ENCODE results near the gene ADTRP. TPM values are rescaled to one million over a fixed set of nuclear protein-coding genes. Genes with fewer than 3 reads are reported as not detected.

Gene ADTRP
- total and polyA plus RNA-seq, 2 donors (not counting 1 experiment from before 2014, with no cell fraction given): 0.18 to 1.2 TPM

GRCh38 chr6:11705069-11705468 lies 73.5 kb downstream of the ADTRP start:
- Mint-ChIP-seq H3K4me3 (no peak overlapping the region), H3K4me1 (no peaks in the 10 kb centered on the region), H3K27ac (no peak overlapping the region), H3K9me3 (ENCODE audit: insufficient read depth) (no peaks in the 10 kb centered on the region), H3K27me3 (no peaks in the 10 kb centered on the region)
- DNase-seq: no peak
- Histone ChIP-seq H3K79me2 (ENCODE audit: control insufficient read depth, insufficient read depth, low read length) (no peaks in the 10 kb centered on the region), H3K27me3 (replicated peaks in 1 of 4; ENCODE audit: control extremely low read depth in 1 of 4, control insufficient read depth in 3 of 4, insufficient read depth in 4 of 4, low read length in 3 of 4) (no peaks in the 10 kb centered on the region), H3K9ac (ENCODE audit: low read length) (no peak overlapping the region), H3K4me1 (ENCODE audit: control insufficient read depth in 2 of 2, insufficient read depth in 2 of 2, low read length in 2 of 2) (no peaks in the 10 kb centered on the region), H4K20me1 (ENCODE audit: control insufficient read depth, insufficient read depth, low read length, poor library complexity, severe bottlenecking) (no peaks in the 10 kb centered on the region), H2AFZ (ENCODE audit: insufficient read depth, low read depth, low read length, poor library complexity, severe bottlenecking) (no peak overlapping the region), H3K4me3 (ENCODE audit: control extremely low read depth in 1 of 5, extremely low read depth in 1 of 5, insufficient read depth in 1 of 5, low read depth in 2 of 5, low read length in 4 of 5) (no peak overlapping the region), H3K4me2 (replicated peaks; ENCODE audit: low read depth, low read length, poor library complexity, severe bottlenecking) (no peak overlapping the region), H3K9me3 (ENCODE audit: control extremely low read depth in 1 of 3, control insufficient read depth in 2 of 3, insufficient read depth in 1 of 3, low read length in 2 of 3) (no peaks in the 10 kb centered on the region), H3K27ac (ENCODE audit: low read length in 2 of 2) (no peak overlapping the region), H3K36me3 (replicated peaks in 1 of 2; ENCODE audit: control extremely low read depth in 1 of 2, control insufficient read depth in 1 of 2, extremely low read depth in 1 of 2, insufficient read depth in 2 of 2, low read length in 1 of 2) (no peaks in the 10 kb centered on the region)
- ChIA-PET CTCF (interaction anchor here (0.6 to 1.6 kb wide), 3 partner anchors 11 to 879 kb away, joined by 3 to 6 read pairs (median 3); no protein-coding TSS in a partner anchor), POLR2A (no interaction called here)
- 98% methylated on average over 7 of the region's 7 CpGs for WGBS (ENCODE audit: insufficient coverage)
- no peak for ATAC-seq (ENCODE audit: low read depth)
- TF ChIP-seq, protein P1, sequence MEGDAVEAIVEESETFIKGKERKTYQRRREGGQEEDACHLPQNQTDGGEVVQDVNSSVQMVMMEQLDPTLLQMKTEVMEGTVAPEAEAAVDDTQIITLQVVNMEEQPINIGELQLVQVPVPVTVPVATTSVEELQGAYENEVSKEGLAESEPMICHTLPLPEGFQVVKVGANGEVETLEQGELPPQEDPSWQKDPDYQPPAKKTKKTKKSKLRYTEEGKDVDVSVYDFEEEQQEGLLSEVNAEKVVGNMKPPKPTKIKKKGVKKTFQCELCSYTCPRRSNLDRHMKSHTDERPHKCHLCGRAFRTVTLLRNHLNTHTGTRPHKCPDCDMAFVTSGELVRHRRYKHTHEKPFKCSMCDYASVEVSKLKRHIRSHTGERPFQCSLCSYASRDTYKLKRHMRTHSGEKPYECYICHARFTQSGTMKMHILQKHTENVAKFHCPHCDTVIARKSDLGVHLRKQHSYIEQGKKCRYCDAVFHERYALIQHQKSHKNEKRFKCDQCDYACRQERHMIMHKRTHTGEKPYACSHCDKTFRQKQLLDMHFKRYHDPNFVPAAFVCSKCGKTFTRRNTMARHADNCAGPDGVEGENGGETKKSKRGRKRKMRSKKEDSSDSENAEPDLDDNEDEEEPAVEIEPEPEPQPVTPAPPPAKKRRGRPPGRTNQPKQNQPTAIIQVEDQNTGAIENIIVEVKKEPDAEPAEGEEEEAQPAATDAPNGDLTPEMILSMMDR (IDR thresholded peaks at IDR 0.05): no peak
- no peak for TF ChIP-seq EZH2 (IDR thresholded peaks at IDR 0.05; ENCODE audit: borderline replicate concordance, insufficient read depth, low read depth, low read length, poor library complexity, severe bottlenecking)
- intact Hi-C loops (cut with micrococcal nuclease): no loop called here

DNA sequence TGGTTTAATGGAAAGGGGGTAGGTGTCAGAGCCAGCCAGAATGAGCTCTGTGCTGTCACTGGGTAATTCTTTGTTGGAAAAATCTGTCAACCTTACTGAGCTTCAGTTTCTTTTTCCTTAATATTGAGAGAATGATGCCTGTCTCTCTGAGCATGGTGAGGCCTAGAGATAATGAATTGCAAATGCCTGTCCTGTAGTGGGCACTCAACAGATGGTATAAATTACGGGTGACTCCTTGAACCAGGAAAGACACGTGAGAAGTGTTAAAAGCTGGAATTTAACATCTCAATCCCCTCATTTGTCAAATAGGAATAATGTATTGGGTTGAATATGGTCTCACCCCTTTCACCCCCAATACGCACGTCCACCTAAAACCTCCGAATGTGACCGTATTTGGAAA lies 74.9 kb downstream of the ADTRP start:
- Histone ChIP-seq H3K36me3 (replicated peaks in 1 of 2; ENCODE audit: control extremely low read depth in 1 of 2, control insufficient read depth in 1 of 2, extremely low read depth in 1 of 2, insufficient read depth in 2 of 2, low read length in 1 of 2) (no peaks in the 10 kb centered on the region), H3K27me3 (replicated peaks in 1 of 4; ENCODE audit: control extremely low read depth in 1 of 4, control insufficient read depth in 3 of 4, insufficient read depth in 4 of 4, low read length in 3 of 4) (no peaks in the 10 kb centered on the region), H3K79me2 (ENCODE audit: control insufficient read depth, insufficient read depth, low read length) (no peaks in the 10 kb centered on the region), H2AFZ (ENCODE audit: insufficient read depth, low read depth, low read length, poor library complexity, severe bottlenecking) (no peak overlapping the region), H3K9ac (ENCODE audit: low read length) (no peak overlapping the region), H3K4me1 (ENCODE audit: control insufficient read depth in 2 of 2, insufficient read depth in 2 of 2, low read length in 2 of 2) (no peaks in the 10 kb centered on the region), H3K27ac (ENCODE audit: low read length in 2 of 2) (no peak overlapping the region), H4K20me1 (ENCODE audit: control insufficient read depth, insufficient read depth, low read length, poor library complexity, severe bottlenecking) (no peaks in the 10 kb centered on the region), H3K4me2 (replicated peaks; ENCODE audit: low read depth, low read length, poor library complexity, severe bottlenecking) (no peak overlapping the region), H3K9me3 (ENCODE audit: control extremely low read depth in 1 of 3, control insufficient read depth in 2 of 3, insufficient read depth in 1 of 3, low read length in 2 of 3) (no peaks in the 10 kb centered on the region), H3K4me3 (ENCODE audit: control extremely low read depth in 1 of 5, extremely low read depth in 1 of 5, insufficient read depth in 1 of 5, low read depth in 2 of 5, low read length in 4 of 5) (no peak overlapping the region)
- ATAC-seq (ENCODE audit: low read depth): no peak
- WGBS (ENCODE audit: insufficient coverage): no CpG with 5 or more reads among the region's 6 CpGs
- ChIA-PET POLR2A (no interaction called here), CTCF (interaction anchor here (0.6 to 3.9 kb wide), 4 partner anchors 48 to 530 kb away, joined by 3 to 31 read pairs (median 5); no protein-coding TSS in a partner anchor)
- H3K4me1 Mint-ChIP-seq: no peaks in the 10 kb centered on the region
- no peak overlapping the region for H3K4me3 Mint-ChIP-seq
- no peak for DNase-seq
- no peaks in the 10 kb centered on the region for H3K9me3 Mint-ChIP-seq (ENCODE audit: insufficient read depth)
- no peaks in the 10 kb centered on the region for H3K27me3 Mint-ChIP-seq
- TF ChIP-seq, protein P1 (IDR thresholded peaks at IDR 0.05): no peak
- TF ChIP-seq EZH2 (IDR thresholded peaks at IDR 0.05; ENCODE audit: borderline replicate concordance, insufficient read depth, low read depth, low read length, poor library complexity, severe bottlenecking): no peak
- no peak overlapping the region for H3K27ac Mint-ChIP-seq
- intact Hi-C loops (cut with micrococcal nuclease): no loop called here

All from B cell (primary cell).